Activated B cell treated with CpG ODN at 0.5 μM for 24 hours (primary cell): ENCODE data around the gene PCDHB2. TPM values are rescaled to one million over a fixed set of nuclear protein-coding genes. Genes with fewer than 3 reads are reported as not detected.
"Not testable (repeated sequence)": the region's sequence is repeated elsewhere in the genome, so short reads cannot be mapped to it uniquely, and the experiment has no call there.

Experiments
- ATAC-seq: fragments of 200-7000 bp; cut with Tn5 transposase; one replicate; pipeline ENCODE4 v1.10.0; 2021; ENCODE audit warnings: low read depth, mild to moderate bottlenecking, moderate library complexity
- CTCF ChIA-PET: fragments of 350-600 bp; sonication (Branson Sonifier 250); formaldehyde crosslinking; loops from one replicate; lab custom pipeline; 2021; ENCODE audit warnings: antibody characterized with exemption; lab: Charles Lee
- POLR2A ChIA-PET: fragments of 350-600 bp; sonication (Branson Sonifier 250); formaldehyde crosslinking; loops from one replicate; lab custom pipeline; 2021; ENCODE audit warnings: antibody characterized with exemption; lab: Charles Lee
- DNase-seq: peaks from one replicate; pipeline ENCODE4 v3.0.0; 2022
- H3K27ac Mint-ChIP-seq: one replicate; pipeline ENCODE4 v1.8.0; 2020; ENCODE audit warnings: mixed read lengths
- H3K27me3 Mint-ChIP-seq: one replicate; pipeline ENCODE4 v1.8.0; 2021; ENCODE audit warnings: mixed read lengths
- H3K36me3 Mint-ChIP-seq: one replicate; pipeline ENCODE4 v1.8.0; 2021; ENCODE audit warnings: low read depth, mixed read lengths
- H3K4me1 Mint-ChIP-seq: one replicate; pipeline ENCODE4 v1.8.0; 2021; ENCODE audit warnings: mixed read lengths
- H3K4me3 Mint-ChIP-seq: one replicate; pipeline ENCODE4 v1.8.0; 2020; ENCODE audit warnings: mild to moderate bottlenecking, mixed read lengths
- H3K9me3 Mint-ChIP-seq: one replicate; pipeline ENCODE4 v1.8.0; 2020; ENCODE audit warnings: mixed read lengths
- intact Hi-C: fragments of 100-400 bp; cut with micrococcal nuclease; formaldehyde crosslinking; loops from one replicate; pipeline ENCODE4 v1.15.1; 2024
- total RNA-seq: library from RNA; stranded (reverse); gene quantifications from 2 replicates; pipeline ENCODE4 v1.2.3, GENCODE V29; 2022
- TF ChIP-seq, protein P1 (sequence below): fragments of 200-600 bp; IDR thresholded peaks from one replicate; pipeline ENCODE4 v1.8.0; 2022; ENCODE audit warnings: antibody characterized with exemption, mild to moderate bottlenecking

Gene PCDHB2
- total RNA-seq, 1 donor from 2014 or later = not detected

- TF ChIP-seq, protein P1, sequence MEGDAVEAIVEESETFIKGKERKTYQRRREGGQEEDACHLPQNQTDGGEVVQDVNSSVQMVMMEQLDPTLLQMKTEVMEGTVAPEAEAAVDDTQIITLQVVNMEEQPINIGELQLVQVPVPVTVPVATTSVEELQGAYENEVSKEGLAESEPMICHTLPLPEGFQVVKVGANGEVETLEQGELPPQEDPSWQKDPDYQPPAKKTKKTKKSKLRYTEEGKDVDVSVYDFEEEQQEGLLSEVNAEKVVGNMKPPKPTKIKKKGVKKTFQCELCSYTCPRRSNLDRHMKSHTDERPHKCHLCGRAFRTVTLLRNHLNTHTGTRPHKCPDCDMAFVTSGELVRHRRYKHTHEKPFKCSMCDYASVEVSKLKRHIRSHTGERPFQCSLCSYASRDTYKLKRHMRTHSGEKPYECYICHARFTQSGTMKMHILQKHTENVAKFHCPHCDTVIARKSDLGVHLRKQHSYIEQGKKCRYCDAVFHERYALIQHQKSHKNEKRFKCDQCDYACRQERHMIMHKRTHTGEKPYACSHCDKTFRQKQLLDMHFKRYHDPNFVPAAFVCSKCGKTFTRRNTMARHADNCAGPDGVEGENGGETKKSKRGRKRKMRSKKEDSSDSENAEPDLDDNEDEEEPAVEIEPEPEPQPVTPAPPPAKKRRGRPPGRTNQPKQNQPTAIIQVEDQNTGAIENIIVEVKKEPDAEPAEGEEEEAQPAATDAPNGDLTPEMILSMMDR = no peak
- peaks cover 8% of the 10 kb centered on the region for H3K27me3 Mint-ChIP-seq
- peak overlapping the region; percentile 74 for H3K4me3 Mint-ChIP-seq
- peaks cover 6% of the 10 kb centered on the region for H3K4me1 Mint-ChIP-seq
- H3K27ac Mint-ChIP-seq = no peak overlapping the region
- DNase-seq = no peak
- ChIA-PET POLR2A (interaction anchor here (0.6 kb wide), 1 partner anchor 10 kb away, joined by 3 read pairs; the partner anchor contains the start of gene PCDHB2), CTCF (no interaction called here)
- ATAC-seq = no peak
- H3K9me3 Mint-ChIP-seq = peaks cover 2% of the 10 kb centered on the region
- intact Hi-C loops = no loop called here
- H3K36me3 Mint-ChIP-seq = no peaks in the 10 kb centered on the region
Observed at GRCh38 chr5:141084487-141084989, 9.9 kb upstream of the PCDHB2 start.

GRCh38 chr5:141095263-141095641 is 837 bp downstream of the PCDHB2 start:
- H3K4me1 Mint-ChIP-seq = no peaks in the 10 kb centered on the region
- no peaks in the 10 kb centered on the region for H3K36me3 Mint-ChIP-seq
- H3K27ac Mint-ChIP-seq = no peak overlapping the region
- TF ChIP-seq, protein P1 = no peak
- ChIA-PET POLR2A (no interaction called here), CTCF (no interaction called here)
- H3K27me3 Mint-ChIP-seq = peaks cover 32% of the 10 kb centered on the region
- DNase-seq = no peak
- H3K4me3 Mint-ChIP-seq = no peak overlapping the region
- intact Hi-C loops = no loop called here
- no peak for ATAC-seq
- peaks cover 17% of the 10 kb centered on the region for H3K9me3 Mint-ChIP-seq

DNA sequence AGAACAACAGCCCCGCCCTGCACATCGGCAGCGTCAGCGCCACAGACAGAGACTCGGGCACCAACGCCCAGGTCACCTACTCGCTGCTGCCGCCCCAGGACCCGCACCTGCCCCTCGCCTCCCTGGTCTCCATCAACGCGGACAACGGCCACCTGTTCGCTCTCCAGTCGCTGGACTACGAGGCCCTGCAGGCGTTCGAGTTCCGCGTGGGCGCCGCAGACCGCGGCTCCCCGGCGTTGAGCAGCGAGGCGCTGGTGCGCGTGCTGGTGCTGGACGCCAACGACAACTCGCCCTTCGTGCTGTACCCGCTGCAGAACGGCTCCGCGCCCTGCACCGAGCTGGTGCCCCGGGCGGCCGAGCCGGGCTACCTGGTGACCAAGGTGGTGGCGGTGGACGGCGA is 1.8 kb downstream of the PCDHB2 start:
- Mint-ChIP-seq H3K9me3 (peaks cover 19% of the 10 kb centered on the region), H3K27me3 (peaks cover 35% of the 10 kb centered on the region)
- ATAC-seq, H3K4me1 Mint-ChIP-seq, H3K27ac Mint-ChIP-seq, CTCF ChIA-PET, intact Hi-C loops, DNase-seq, H3K4me3 Mint-ChIP-seq, POLR2A ChIA-PET, H3K36me3 Mint-ChIP-seq: not testable (repeated sequence)

DNA sequence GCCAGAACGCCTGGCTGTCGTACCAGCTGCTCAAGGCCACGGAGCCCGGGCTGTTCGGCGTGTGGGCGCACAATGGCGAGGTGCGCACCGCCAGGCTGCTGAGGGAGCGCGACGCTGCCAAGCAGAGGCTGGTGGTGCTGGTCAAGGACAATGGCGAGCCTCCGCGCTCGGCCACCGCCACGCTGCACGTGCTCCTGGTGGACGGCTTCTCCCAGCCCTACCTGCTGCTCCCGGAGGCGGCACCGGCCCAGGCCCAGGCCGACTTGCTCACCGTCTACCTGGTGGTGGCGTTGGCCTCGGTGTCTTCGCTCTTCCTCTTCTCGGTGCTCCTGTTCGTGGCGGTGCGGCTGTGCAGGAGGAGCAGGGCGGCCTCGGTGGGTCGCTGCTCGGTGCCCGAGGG is 2.2 kb downstream of the PCDHB2 start:
- H3K36me3 Mint-ChIP-seq, CTCF ChIA-PET, H3K4me1 Mint-ChIP-seq, ATAC-seq, POLR2A ChIA-PET, DNase-seq, H3K27ac Mint-ChIP-seq, H3K4me3 Mint-ChIP-seq, intact Hi-C loops: not testable (repeated sequence)
- Mint-ChIP-seq H3K9me3 (peaks cover 19% of the 10 kb centered on the region), H3K27me3 (peaks cover 35% of the 10 kb centered on the region)

DNA sequence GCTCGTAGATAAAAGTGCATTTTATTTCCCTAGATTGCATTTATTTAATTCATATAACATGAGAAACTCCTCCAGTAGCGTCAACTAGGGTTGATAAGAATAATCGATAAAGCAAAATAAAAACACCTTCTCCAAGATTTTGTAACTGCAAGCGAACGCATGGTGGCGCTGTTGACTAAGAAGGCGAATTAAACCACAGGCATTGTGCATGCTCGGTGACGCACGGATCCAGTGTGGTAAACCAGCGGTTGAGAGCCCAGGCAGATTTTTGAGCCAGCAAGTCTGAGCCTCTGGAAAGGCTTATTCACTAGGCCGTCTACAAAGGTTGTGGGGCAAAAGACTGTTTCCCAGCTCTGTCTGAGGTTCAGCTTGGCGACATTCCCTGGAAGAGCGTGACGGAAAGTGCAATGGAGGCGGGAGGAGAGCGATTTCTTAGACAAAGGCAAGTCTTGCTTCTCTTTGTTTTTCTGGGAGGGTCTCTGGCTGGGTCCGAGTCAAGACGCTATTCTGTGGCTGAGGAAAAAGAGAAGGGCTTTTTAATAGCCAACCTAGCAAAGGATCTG is 5.9 kb downstream of the PCDHB2 start, which contains the start of gene PCDHB3:
PCDHB3 (plus strand) TSS at position 231 of the 563 bp plus-strand sequence; CDS start at position 408, 177 bp downstream.
- Mint-ChIP-seq H3K4me1 (no peaks in the 10 kb centered on the region), H3K27ac (no peak within 1 kb of the TSS), H3K27me3 (peaks cover 21% of the 10 kb centered on the region), H3K9me3 (peaks cover 6% of the 10 kb centered on the region), H3K36me3 (no peaks in the 10 kb centered on the region), H3K4me3 (no peak within 1 kb of the TSS)
- POLR2A ChIA-PET = no interaction called here
- DNase-seq (no peak), ATAC-seq (no peak)
- CTCF ChIA-PET = no interaction called here
- intact Hi-C loops = loop anchor here (10.0 kb wide), 1 partner anchor 236 kb away; the partner anchor contains the start of gene PCDHA11
- TF ChIP-seq, protein P1 = no peak

- Mint-ChIP-seq H3K4me3 (no peak overlapping the region), H3K9me3 (peaks cover 3% of the 10 kb centered on the region), H3K36me3 (no peaks in the 10 kb centered on the region), H3K27ac (no peak overlapping the region), H3K27me3 (peaks cover 16% of the 10 kb centered on the region), H3K4me1 (no peaks in the 10 kb centered on the region)
- DNase-seq (no peak), ATAC-seq (no peak)
- POLR2A ChIA-PET = no interaction called here
- CTCF ChIA-PET = no interaction called here
- TF ChIP-seq, protein P1 = no peak
- intact Hi-C loops = loop anchor here (10.0 kb wide), 1 partner anchor 236 kb away; the partner anchor contains the start of gene PCDHA11
Observed at GRCh38 chr5:141101059-141101458, 6.6 kb downstream of the PCDHB2 start.

- ATAC-seq, DNase-seq, H3K4me3 Mint-ChIP-seq, H3K4me1 Mint-ChIP-seq, CTCF ChIA-PET, H3K36me3 Mint-ChIP-seq, H3K27ac Mint-ChIP-seq, POLR2A ChIA-PET, H3K9me3 Mint-ChIP-seq: not testable (repeated sequence)
- H3K27me3 Mint-ChIP-seq = peaks cover 16% of the 10 kb centered on the region
- intact Hi-C loops = loop anchor here (10.0 kb wide), 1 partner anchor 237 kb away; the partner anchor contains the start of gene PCDHA11
Observed at GRCh38 chr5:141102070-141102469, 7.7 kb downstream of the PCDHB2 start.

GRCh38 chr5:141102471-141102870 is 8.1 kb downstream of the PCDHB2 start:
- not testable (repeated sequence) for H3K4me3 Mint-ChIP-seq, H3K36me3 Mint-ChIP-seq
- H3K27me3 Mint-ChIP-seq = peaks cover 16% of the 10 kb centered on the region

More at GRCh38 chr5:141102471-141102870, 8.1 kb downstream of the PCDHB2 start:
- intact Hi-C loops = loop anchor here (10.0 kb wide), 1 partner anchor 238 kb away; the partner anchor contains the start of gene PCDHA11
- CTCF ChIA-PET, H3K27ac Mint-ChIP-seq, ATAC-seq, H3K9me3 Mint-ChIP-seq, H3K4me1 Mint-ChIP-seq, DNase-seq, POLR2A ChIA-PET: not testable (repeated sequence)
